GM19468 (cell line): ENCODE results near the gene SUCLA2.
"Not testable (repeated sequence)": the region's sequence is repeated elsewhere in the genome, so short reads cannot be mapped to it uniquely, and the experiment has no call there.

Source experiments
- ATAC-seq: cut with Tn5 transposase; IDR thresholded peaks from one replicate; pipeline ENCODE4 v1.9.1; 2021; ENCODE audit warnings: mild to moderate bottlenecking, moderate library complexity, moderate number of reproducible peaks; ENCODE audit not compliant: unreplicated experiment; ENCODE audit errors: extremely low read depth

SUCLA2 gene

DNA sequence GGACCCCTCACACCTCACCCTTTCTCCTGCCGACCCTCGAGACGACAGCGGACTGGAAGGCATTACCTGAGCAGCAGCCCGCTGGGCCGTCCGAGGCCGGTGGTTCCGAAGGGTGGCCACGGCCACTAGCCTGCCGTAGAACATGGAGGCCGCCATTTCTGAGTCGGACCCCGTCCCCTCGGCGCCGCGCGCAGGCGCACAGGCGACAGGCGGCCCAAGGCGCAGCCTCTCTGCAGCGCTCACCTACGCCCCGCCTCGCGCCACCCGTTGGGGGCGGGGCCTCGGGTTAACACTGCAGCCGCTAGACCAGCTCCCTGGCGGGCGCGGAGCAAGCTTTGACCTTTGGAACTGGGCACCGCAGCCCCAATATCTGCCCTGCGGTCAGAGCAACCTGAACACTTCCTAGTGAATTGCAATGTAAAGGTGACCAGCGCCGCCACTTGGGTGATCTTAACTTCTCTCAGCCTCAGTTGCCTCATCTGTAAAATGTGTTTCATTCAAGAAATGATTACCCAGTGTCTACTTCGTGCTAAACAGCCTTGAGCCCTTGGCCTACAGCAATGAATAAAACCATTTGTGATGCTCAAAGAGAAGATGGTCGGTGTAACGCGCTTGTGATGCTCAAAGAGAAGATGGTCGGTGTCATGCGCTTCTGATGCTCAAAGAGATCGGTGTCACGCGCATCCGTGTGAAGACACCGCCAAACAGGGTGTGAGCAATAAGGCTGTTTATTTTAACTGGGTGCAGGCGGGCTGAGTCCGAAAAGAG is at the start of gene SUCLA2:
Gene SUCLA2 (minus strand): TSS at position 160 of the 768 bp plus-strand sequence. CDS start 4 bp downstream, at position 156.
- ATAC-seq: peak; percentile 99

DNA sequence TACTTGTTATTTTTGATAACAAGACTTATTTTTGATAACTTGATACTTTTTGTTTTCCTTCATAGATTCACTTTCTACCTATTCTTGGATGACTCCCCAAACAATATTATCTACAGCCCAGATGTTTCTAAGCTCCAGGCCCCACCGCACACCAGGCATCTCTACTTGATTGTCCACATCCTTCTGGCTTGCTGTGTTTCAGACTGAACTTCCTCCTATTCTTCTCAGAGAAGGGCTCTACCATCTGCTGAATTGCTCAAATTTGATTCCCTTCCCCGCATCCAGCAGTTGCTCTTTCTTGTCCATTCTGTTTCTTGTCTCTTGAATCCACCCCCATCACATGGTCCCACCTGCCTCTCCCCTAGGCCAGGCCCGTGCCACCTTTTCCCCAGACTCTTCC is 49.5 kb upstream of the SUCLA2 start:
- ATAC-seq: no peak

DNA sequence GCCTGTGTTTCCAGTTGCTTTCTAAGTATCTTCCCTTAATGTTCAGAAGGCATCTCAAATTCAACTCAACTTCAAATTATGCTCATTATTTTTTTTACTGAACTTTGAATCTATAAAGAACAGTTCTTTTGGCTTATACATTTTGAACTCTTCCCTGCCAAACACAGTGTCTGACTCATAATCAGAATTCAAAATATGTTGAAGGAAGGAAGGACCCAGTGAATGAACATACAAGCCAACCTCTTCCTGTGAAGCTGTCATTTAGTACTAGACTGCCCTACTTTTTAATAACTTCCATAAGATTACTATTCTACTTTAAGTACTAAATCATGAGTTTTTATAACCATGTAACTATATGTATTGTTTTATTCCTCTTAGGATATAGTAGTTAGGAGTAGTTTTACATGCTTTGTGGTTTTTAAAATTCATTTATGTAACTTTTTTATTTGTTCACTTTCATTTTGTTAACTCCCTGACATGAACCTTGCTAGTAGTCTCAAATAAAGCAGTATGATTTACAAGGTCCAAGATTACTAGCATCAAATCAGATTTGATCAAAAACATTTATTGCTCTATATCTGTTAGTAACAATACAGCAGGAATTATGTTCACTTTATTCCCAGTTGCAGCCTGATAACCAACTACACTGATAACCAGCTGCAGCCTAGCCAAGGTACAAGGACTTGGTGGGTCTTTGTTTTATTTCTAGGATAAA is 42.9 kb upstream of the SUCLA2 start:
- no peak for ATAC-seq

DNA sequence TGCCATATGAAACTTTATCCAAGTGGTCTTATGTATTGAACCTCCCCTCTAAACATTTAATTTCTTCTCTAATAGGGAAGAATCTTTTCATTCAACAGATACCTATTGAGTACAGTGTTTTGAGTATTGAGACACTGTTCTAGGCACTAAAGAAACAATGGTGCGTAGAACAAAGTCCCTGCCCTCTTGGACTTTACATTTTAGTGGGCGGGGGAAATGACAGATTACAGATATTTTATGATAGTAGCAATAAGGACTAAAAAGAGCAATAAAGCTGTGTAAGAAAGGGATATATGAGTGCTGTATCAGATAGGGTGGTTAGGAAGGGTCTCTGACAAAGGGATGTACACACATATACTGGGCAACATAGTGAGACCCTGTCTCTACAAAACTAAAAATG is 41.8 kb upstream of the SUCLA2 start:
- no peak for ATAC-seq

DNA sequence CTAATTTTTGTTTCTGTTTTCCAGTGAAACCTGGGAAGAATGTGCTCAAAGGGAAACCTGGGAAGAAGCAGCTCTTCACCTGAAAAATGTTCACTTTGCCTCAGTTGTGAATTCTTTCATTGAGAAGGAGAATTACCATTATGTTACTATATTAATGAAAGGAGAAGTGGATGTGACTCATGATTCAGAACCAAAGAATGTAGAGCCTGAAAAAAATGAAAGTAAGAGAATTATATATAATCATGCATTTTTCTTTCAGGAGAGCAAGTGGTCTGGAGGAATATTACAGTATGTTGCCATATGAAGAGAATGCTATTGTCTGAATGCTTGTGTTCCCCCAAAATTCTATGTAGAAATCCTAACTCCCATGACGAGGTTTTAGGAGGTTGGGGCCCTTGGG is 39.8 kb upstream of the SUCLA2 start:
- no peak for ATAC-seq

DNA sequence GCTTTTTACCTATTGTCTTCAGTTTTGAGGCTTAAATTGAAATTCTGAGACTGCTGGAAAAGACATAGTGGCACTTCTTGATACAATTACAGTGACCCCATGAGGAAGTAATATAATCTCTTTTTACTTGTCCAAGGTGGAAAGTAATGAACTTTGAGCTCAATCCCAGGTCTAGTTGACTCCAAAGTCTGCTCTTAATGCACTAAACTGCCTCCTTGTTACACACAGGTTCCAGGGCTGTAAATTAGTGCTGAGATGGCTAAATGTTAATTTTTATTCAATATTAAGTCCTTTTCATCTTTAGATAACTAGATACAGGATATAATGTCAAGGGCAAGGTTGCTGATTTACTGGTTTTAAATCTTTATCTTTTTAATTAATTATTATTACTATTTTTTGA is 39.0 kb upstream of the SUCLA2 start:
- no peak for ATAC-seq

DNA sequence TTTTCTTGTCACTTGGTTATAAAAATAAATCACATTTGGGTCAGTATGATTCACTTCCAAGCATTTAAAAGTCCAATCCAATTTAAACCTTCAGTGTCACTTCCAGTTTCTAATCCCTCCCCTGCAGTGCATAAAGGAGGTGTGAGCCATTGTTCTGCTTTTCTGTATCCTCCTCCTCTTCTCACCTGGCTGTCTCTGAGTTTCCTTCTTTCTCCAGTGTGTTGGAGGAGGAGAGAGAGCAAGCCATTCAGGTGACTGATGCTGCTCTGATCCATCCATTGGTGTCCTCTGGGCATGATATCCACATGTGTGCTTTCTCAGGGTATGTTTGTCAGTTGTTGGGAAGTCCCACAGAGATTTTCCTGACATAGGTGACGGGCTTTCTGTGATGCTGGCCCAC is 37.7 kb upstream of the SUCLA2 start:
- ATAC-seq: no peak

DNA sequence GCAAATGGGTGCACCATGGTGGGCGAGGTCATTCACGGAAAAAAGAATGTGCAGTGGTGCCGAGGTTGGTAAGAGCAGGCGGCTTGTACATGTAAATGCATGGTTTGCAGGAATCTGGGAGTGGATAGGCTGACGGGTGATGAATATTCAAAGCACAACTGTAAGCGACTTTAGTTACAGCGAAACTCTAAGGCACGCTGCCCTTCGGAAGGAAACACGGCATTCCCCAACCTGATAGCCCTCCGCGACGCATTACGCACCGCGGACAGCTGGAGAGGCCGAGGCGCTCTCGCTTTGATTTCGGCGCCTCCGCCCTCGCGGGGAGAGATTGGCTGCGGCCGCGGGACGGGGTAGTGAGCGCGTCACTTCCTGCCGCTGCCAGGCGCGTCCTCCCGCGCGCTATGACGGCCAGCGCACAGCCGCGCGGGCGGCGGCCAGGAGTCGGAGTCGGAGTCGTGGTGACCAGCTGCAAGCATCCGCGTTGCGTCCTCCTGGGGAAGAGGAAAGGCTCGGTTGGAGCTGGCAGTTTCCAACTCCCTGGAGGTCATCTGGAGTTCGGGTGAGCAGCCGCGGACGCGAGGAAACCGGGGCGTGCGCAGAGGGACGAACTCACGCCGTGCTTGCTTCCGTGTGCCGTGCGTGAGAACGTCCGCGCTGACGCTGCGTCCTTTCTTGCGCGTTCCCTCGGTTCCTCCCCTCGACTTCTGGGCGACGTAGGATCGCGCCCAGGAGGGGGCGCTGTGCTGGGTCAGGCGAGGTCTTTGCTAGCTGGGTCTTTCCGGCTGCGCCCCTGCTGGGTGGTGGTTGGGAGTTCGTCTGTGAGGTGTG is 36.5 kb upstream of the SUCLA2 start, which contains the start of gene NUDT15:
Gene NUDT15 (plus strand): TSS at position 381 of the 828 bp plus-strand sequence. CDS start 21 bp downstream, at position 402.
- peak; percentile 93 for ATAC-seq

- no peak for ATAC-seq
These were observed 28.8 kb upstream of the SUCLA2 start for GRCh38 chr13:48029859-48030258.

- ATAC-seq: no peak
These were observed 27.0 kb upstream of the SUCLA2 start for GRCh38 chr13:48028066-48028465.

DNA sequence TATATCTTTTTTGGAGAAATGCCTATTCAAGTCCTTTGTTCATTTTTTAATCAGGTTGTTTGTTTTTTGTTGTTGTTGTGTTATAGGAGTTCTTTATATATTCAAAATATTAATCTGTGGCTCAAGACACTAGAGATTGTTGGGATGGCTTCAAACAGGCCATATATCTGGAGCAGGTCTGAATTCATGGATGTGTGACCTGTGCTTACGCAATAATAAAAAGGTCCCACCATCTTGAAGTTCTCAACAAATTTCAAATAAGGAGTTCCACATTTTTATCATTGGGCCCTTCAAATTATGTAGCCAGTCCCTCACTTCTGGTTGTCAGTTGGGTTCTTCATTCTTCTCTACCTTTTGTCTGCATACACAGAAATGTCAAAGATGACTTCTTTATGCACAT is 18.7 kb upstream of the SUCLA2 start:
- no peak for ATAC-seq

DNA sequence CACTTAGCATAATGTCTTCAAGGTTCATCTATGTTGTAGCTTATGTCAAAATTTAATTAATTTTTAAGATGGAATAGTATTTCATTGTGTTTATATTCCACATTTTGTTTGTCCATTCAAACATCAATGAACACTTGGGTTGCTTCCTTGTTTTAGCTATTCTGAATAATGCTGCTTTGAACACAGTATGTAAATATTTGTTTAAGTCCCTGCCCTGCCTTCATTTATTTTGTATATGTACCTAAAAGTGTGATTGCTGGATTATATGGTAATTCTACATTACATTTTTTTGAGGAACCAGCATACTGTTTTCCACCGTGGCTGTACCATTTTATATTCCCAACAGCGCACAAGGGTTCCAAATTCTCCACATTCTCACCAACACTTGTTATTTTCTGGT is 17.6 kb upstream of the SUCLA2 start:
- ATAC-seq: no peak

DNA sequence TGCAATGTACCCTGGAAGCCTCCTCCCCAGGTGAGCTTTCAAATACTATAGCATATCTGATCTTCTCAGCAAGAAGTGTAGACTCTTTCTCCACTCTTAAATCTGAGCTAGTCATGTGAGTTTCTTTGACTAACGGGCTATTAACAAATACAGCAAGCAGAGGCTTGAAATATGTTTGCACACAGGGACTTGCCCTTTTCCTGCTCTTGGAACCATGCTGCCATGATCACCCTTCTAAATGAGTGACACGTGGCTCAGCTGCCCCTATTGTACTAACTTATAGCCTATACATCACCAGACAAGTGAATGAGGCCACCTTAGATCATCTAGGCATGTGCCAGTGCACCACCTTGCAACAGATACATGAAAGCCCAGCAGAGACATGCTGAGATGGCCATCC is 13.3 kb upstream of the SUCLA2 start:
- no peak for ATAC-seq

GRCh38 chr13:48012668-48013067 is 11.6 kb upstream of the SUCLA2 start:
- no peak for ATAC-seq

- ATAC-seq: no peak
These were observed 9.6 kb upstream of the SUCLA2 start for GRCh38 chr13:48010698-48011097.

- ATAC-seq: no peak
These were observed 8.2 kb upstream of the SUCLA2 start for GRCh38 chr13:48009284-48009683.

- ATAC-seq: no peak
These were observed 5.3 kb upstream of the SUCLA2 start for GRCh38 chr13:48006396-48006795.

DNA sequence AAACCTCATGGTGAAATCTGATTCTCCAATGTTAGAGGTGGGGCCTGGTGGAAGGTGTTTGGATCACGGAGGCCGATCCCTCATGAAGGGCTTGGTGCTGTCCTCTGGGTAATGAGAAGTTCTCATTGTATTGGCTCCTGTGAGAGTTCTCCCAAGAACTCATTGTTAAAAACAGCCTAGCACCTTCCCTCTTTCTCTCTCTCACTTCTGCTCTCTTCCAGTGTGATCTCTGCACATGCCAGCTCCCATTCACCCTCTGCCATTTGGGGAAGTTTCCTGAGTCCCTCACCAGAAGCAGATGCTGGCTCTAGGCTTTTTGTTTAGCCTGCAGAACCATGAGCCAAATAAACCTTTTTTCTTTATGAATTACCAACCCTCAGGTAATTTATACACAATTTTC is 3.1 kb upstream of the SUCLA2 start:
- ATAC-seq: no peak

DNA sequence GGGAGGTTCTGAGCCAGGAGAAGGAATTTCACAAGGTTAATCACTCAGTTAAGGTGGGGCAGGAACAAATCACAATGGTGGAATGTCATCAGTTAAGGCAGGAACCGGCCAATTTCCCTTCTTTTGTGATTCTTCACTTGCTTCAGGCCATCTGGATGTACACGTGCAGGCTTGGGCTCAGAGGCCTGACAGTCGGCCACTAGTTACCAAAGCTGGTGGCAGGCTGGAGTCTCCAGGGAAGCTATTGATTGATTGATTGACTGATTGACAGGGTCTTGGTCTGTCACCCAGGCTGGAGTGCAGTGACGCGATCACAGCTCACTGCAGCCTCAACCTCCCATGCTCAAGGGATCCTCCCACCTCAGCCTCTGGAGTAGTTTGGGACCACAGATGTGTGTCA is 926 bp upstream of the SUCLA2 start:
- ATAC-seq: not testable (repeated sequence)

GRCh38 chr13:48000559-48001113 is 437 bp downstream of the SUCLA2 start:
- ATAC-seq: no peak
